ENCODE measurements around the gene MYH8.

MYH8 gene

GRCh38 chr17:10380631-10381408, 40.9 kb downstream of the MYH8 start:
- DNase-seq (ENCODE audit: low read depth): peak; percentile 12
- Histone ChIP-seq H3K9me3 (ENCODE audit: control insufficient read depth, low read length) (no peaks in the 10 kb centered on the region), H3K4me3 (ENCODE audit: low read length) (no peak overlapping the region), H3K27me3 (replicated peaks; ENCODE audit: control insufficient read depth, insufficient read depth, low read length) (no peaks in the 10 kb centered on the region), H3K4me1 (ENCODE audit: control insufficient read depth, insufficient read depth, low read length) (peaks cover 14% of the 10 kb centered on the region), H3K9ac (ENCODE audit: low read length) (no peak overlapping the region), H3K36me3 (ENCODE audit: control insufficient read depth, insufficient read depth, low read length, severe bottlenecking) (no peaks in the 10 kb centered on the region)

- Histone ChIP-seq H3K9ac (ENCODE audit: low read length) (no peak within 1 kb of the TSS), H3K4me3 (ENCODE audit: low read length) (no peak within 1 kb of the TSS), H3K4me1 (ENCODE audit: control insufficient read depth, insufficient read depth, low read length) (no peaks in the 10 kb centered on the region), H3K9me3 (ENCODE audit: control insufficient read depth, low read length) (no peaks in the 10 kb centered on the region), H3K27me3 (replicated peaks; ENCODE audit: control insufficient read depth, insufficient read depth, low read length) (no peaks in the 10 kb centered on the region), H3K36me3 (ENCODE audit: control insufficient read depth, insufficient read depth, low read length, severe bottlenecking) (no peaks in the 10 kb centered on the region)
- DNase-seq (ENCODE audit: low read depth): no peak
Measured at GRCh38 chr17:10372906-10373305, 48.8 kb downstream of the MYH8 start, which contains the start of gene MYH13. TSS of gene MYH13 (minus strand) at chr17:10373006. CDS start at chr17:10364530, 8,476 bp downstream.

GRCh38 chr17:10370016-10370608, 51.6 kb downstream of the MYH8 start:
- H3K9me3 ChIP-seq (ENCODE audit: control insufficient read depth, low read length): no peaks in the 10 kb centered on the region
- no peaks in the 10 kb centered on the region for H3K4me1 ChIP-seq (ENCODE audit: control insufficient read depth, insufficient read depth, low read length)
- H3K27me3 ChIP-seq (replicated peaks; ENCODE audit: control insufficient read depth, insufficient read depth, low read length): no peaks in the 10 kb centered on the region
- H3K36me3 ChIP-seq (ENCODE audit: control insufficient read depth, insufficient read depth, low read length, severe bottlenecking): no peaks in the 10 kb centered on the region
- no peak overlapping the region for H3K4me3 ChIP-seq (ENCODE audit: low read length)
- H3K9ac ChIP-seq (ENCODE audit: low read length): no peak overlapping the region
- no peak for DNase-seq (ENCODE audit: low read depth)

- H3K36me3 ChIP-seq (ENCODE audit: control insufficient read depth, insufficient read depth, low read length, severe bottlenecking): no peaks in the 10 kb centered on the region
- no peak overlapping the region for H3K9ac ChIP-seq (ENCODE audit: low read length)
- H3K9me3 ChIP-seq (ENCODE audit: control insufficient read depth, low read length): no peaks in the 10 kb centered on the region
Measured at GRCh38 chr17:10369239-10369638, 52.5 kb downstream of the MYH8 start.

GRCh38 chr17:10368561-10368960, 53.2 kb downstream of the MYH8 start:
- Histone ChIP-seq H3K9me3 (ENCODE audit: control insufficient read depth, low read length) (no peaks in the 10 kb centered on the region), H3K4me3 (ENCODE audit: low read length) (no peak overlapping the region), H3K4me1 (ENCODE audit: control insufficient read depth, insufficient read depth, low read length) (no peaks in the 10 kb centered on the region), H3K27me3 (replicated peaks; ENCODE audit: control insufficient read depth, insufficient read depth, low read length) (no peaks in the 10 kb centered on the region), H3K36me3 (ENCODE audit: control insufficient read depth, insufficient read depth, low read length, severe bottlenecking) (no peaks in the 10 kb centered on the region), H3K9ac (ENCODE audit: low read length) (no peak overlapping the region)
- DNase-seq (ENCODE audit: low read depth): no peak

More at GRCh38 chr17:10369239-10369638, 52.5 kb downstream of the MYH8 start:
- no peak for DNase-seq (ENCODE audit: low read depth)
- no peaks in the 10 kb centered on the region for H3K4me1 ChIP-seq (ENCODE audit: control insufficient read depth, insufficient read depth, low read length)
- no peaks in the 10 kb centered on the region for H3K27me3 ChIP-seq (replicated peaks; ENCODE audit: control insufficient read depth, insufficient read depth, low read length)
- no peak overlapping the region for H3K4me3 ChIP-seq (ENCODE audit: low read length)

- H3K36me3 ChIP-seq (ENCODE audit: control insufficient read depth, insufficient read depth, low read length, severe bottlenecking): no peaks in the 10 kb centered on the region
- H3K27me3 ChIP-seq (replicated peaks; ENCODE audit: control insufficient read depth, insufficient read depth, low read length): no peaks in the 10 kb centered on the region
- no peaks in the 10 kb centered on the region for H3K4me1 ChIP-seq (ENCODE audit: control insufficient read depth, insufficient read depth, low read length)
- no peak overlapping the region for H3K4me3 ChIP-seq (ENCODE audit: low read length)
- no peak for DNase-seq (ENCODE audit: low read depth)
- H3K9me3 ChIP-seq (ENCODE audit: control insufficient read depth, low read length): no peaks in the 10 kb centered on the region
- no peak overlapping the region for H3K9ac ChIP-seq (ENCODE audit: low read length)
Measured at GRCh38 chr17:10360578-10360977, 61.2 kb downstream of the MYH8 start.

GRCh38 chr17:10357768-10358167, 64.0 kb downstream of the MYH8 start:
- DNase-seq (ENCODE audit: low read depth): peak; percentile 3
- Histone ChIP-seq H3K4me3 (ENCODE audit: low read length) (no peak overlapping the region), H3K27me3 (replicated peaks; ENCODE audit: control insufficient read depth, insufficient read depth, low read length) (no peaks in the 10 kb centered on the region)

GRCh38 chr17:10354651-10355050, 67.1 kb downstream of the MYH8 start:
- no peaks in the 10 kb centered on the region for H3K9me3 ChIP-seq (ENCODE audit: control insufficient read depth, low read length)
- H3K4me1 ChIP-seq (ENCODE audit: control insufficient read depth, insufficient read depth, low read length): no peaks in the 10 kb centered on the region
- H3K36me3 ChIP-seq (ENCODE audit: control insufficient read depth, insufficient read depth, low read length, severe bottlenecking): no peaks in the 10 kb centered on the region
- no peak for DNase-seq (ENCODE audit: low read depth)
- H3K27me3 ChIP-seq (replicated peaks; ENCODE audit: control insufficient read depth, insufficient read depth, low read length): no peaks in the 10 kb centered on the region
- H3K9ac ChIP-seq (ENCODE audit: low read length): no peak overlapping the region
- no peak overlapping the region for H3K4me3 ChIP-seq (ENCODE audit: low read length)

More at GRCh38 chr17:10357768-10358167, 64.0 kb downstream of the MYH8 start:
- Histone ChIP-seq H3K4me1 (ENCODE audit: control insufficient read depth, insufficient read depth, low read length) (no peaks in the 10 kb centered on the region), H3K36me3 (ENCODE audit: control insufficient read depth, insufficient read depth, low read length, severe bottlenecking) (no peaks in the 10 kb centered on the region), H3K9ac (ENCODE audit: low read length) (no peak overlapping the region), H3K9me3 (ENCODE audit: control insufficient read depth, low read length) (no peaks in the 10 kb centered on the region)

- H3K36me3 ChIP-seq (ENCODE audit: control insufficient read depth, insufficient read depth, low read length, severe bottlenecking): no peaks in the 10 kb centered on the region
- H3K27me3 ChIP-seq (replicated peaks; ENCODE audit: control insufficient read depth, insufficient read depth, low read length): no peaks in the 10 kb centered on the region
- no peak overlapping the region for H3K4me3 ChIP-seq (ENCODE audit: low read length)
- no peak for DNase-seq (ENCODE audit: low read depth)
- H3K9ac ChIP-seq (ENCODE audit: low read length): no peak overlapping the region
- no peaks in the 10 kb centered on the region for H3K9me3 ChIP-seq (ENCODE audit: control insufficient read depth, low read length)
- H3K4me1 ChIP-seq (ENCODE audit: control insufficient read depth, insufficient read depth, low read length): no peaks in the 10 kb centered on the region
Measured at GRCh38 chr17:10352893-10353292, 68.9 kb downstream of the MYH8 start.

GRCh38 chr17:10349403-10349802, 72.3 kb downstream of the MYH8 start:
- no peak overlapping the region for H3K9ac ChIP-seq (ENCODE audit: low read length)
- DNase-seq (ENCODE audit: low read depth): no peak
- no peak overlapping the region for H3K4me3 ChIP-seq (ENCODE audit: low read length)

GRCh38 chr17:10344816-10345215, 76.9 kb downstream of the MYH8 start:
- no peak overlapping the region for H3K4me3 ChIP-seq (ENCODE audit: low read length)
- H3K9ac ChIP-seq (ENCODE audit: low read length): no peak overlapping the region
- H3K9me3 ChIP-seq (ENCODE audit: control insufficient read depth, low read length): no peaks in the 10 kb centered on the region
- no peak for DNase-seq (ENCODE audit: low read depth)
- H3K4me1 ChIP-seq (ENCODE audit: control insufficient read depth, insufficient read depth, low read length): no peaks in the 10 kb centered on the region
- H3K36me3 ChIP-seq (ENCODE audit: control insufficient read depth, insufficient read depth, low read length, severe bottlenecking): no peaks in the 10 kb centered on the region
- H3K27me3 ChIP-seq (replicated peaks; ENCODE audit: control insufficient read depth, insufficient read depth, low read length): no peaks in the 10 kb centered on the region

More at GRCh38 chr17:10349403-10349802, 72.3 kb downstream of the MYH8 start:
- H3K4me1 ChIP-seq (ENCODE audit: control insufficient read depth, insufficient read depth, low read length): no peaks in the 10 kb centered on the region
- H3K36me3 ChIP-seq (ENCODE audit: control insufficient read depth, insufficient read depth, low read length, severe bottlenecking): no peaks in the 10 kb centered on the region
- H3K9me3 ChIP-seq (ENCODE audit: control insufficient read depth, low read length): no peaks in the 10 kb centered on the region
- no peaks in the 10 kb centered on the region for H3K27me3 ChIP-seq (replicated peaks; ENCODE audit: control insufficient read depth, insufficient read depth, low read length)
